HepG2 (cell line): ENCODE data around the gene HERC4. TPM values are rescaled to one million over a fixed set of nuclear protein-coding genes. Genes with fewer than 3 reads are reported as not detected.

Source experiments
- ATAC-seq: fragments of 200-7000 bp; cut with Tn5 transposase; 3 replicates; pipeline ENCODE4 v1.9.1; 2020; ENCODE audit warnings: mild to moderate bottlenecking, moderate library complexity
- BruUV-seq: library from RNA; stranded (reverse); fragments of 400-500 nt; replicated peaks from 2 replicates; lab custom pipeline; 2021; lab: Mats Ljungman, UMichigan
- CTCF ChIA-PET: fragments of 300-600 bp; formaldehyde crosslinking; extraction: SDS; loops from one replicate; lab custom pipeline; 2021; ENCODE audit warnings: low total read pairs, inconsistent platforms, low intra/inter-chr PET ratio; lab: Yijun Ruan, JAX
- POLR2A ChIA-PET: fragments of 350-600 bp; sonication (Branson Sonifier 250); formaldehyde crosslinking; loops from one replicate; lab custom pipeline; 2020; ENCODE audit warnings: antibody characterized with exemption, inconsistent platforms; lab: Yijun Ruan, JAX
- DNase-seq: peaks from one replicate; pipeline ENCODE4 v3.0.0-alpha.2; 2015; ENCODE audit warnings: low spot score
- FAIRE-seq: peaks from 3 replicates; lab custom pipeline; 2011; peaks lifted over from hg19 to GRCh38; lab: Jason Lieb, UNC
- H2AFZ ChIP-seq: one replicate; pipeline ENCODE4 v1.6.1; 2011; ENCODE audit warnings: low read length, inconsistent platforms
- H3K27ac ChIP-seq: fragments of 300-600 bp; 3 replicates; pipeline ENCODE4 v1.8.0; 2011; ENCODE audit warnings: mixed run types, mild to moderate bottlenecking, mixed read lengths, low read length, inconsistent platforms; ENCODE audit not compliant: insufficient read depth; ENCODE audit errors: extremely low read length
- H3K27me3 ChIP-seq, 2 experiments: fragments of 200-600 bp in 1 of 2; 2 replicates in 1 of 2; 3 replicates in 1 of 2; pipeline versions ENCODE4 v1.6.0 to v1.8.0; 2011; ENCODE audit warnings: low read length in 2 of 2, mild to moderate bottlenecking in 2 of 2, moderate library complexity in 2 of 2, inconsistent platforms in 1 of 2; ENCODE audit not compliant: insufficient read depth in 2 of 2, control insufficient read depth in 1 of 2
- H3K36me3 ChIP-seq, 2 experiments: fragments of 200-600 bp in 1 of 2; replicated peaks in 1 of 2; 2 replicates in 1 of 2; 3 replicates in 1 of 2; pipeline versions ENCODE4 v1.5.1 to v1.8.0; 2011; ENCODE audit warnings: low read length in 2 of 2, inconsistent platforms in 1 of 2; ENCODE audit not compliant: insufficient read depth in 2 of 2, control insufficient read depth in 1 of 2
- H3K4me1 ChIP-seq: 2 replicates; pipeline ENCODE4 v1.5.1; 2012; ENCODE audit warnings: low read length, inconsistent platforms; ENCODE audit not compliant: insufficient read depth
- H3K4me2 ChIP-seq: 2 replicates; pipeline ENCODE4 v1.6.0; 2011; ENCODE audit warnings: low read depth, low read length, inconsistent platforms
- H3K4me3 ChIP-seq, 3 experiments: fragments of 200-600 bp in 1 of 3; sonication (generic), shearing (Covaris generic) in 1 of 3; replicated peaks in 1 of 3; 2 replicates each; pipeline ENCODE4 v1.5.1; 2011 to 2016; ENCODE audit warnings: low read length in 3 of 3, inconsistent platforms in 2 of 3, low read depth in 2 of 3, mild to moderate bottlenecking in 2 of 3, control low read depth in 1 of 3, mixed read lengths in 1 of 3; ENCODE audit not compliant: insufficient read depth in 1 of 3
- H3K79me2 ChIP-seq: one replicate; pipeline ENCODE4 v1.6.1; 2011; ENCODE audit warnings: low read length, inconsistent platforms; ENCODE audit not compliant: insufficient read depth
- H3K9ac ChIP-seq: 2 replicates; pipeline ENCODE4 v1.6.0; 2011; ENCODE audit warnings: mild to moderate bottlenecking, low read depth, low read length, inconsistent platforms; ENCODE audit not compliant: insufficient read depth
- H3K9me3 ChIP-seq: 2 replicates; pipeline ENCODE4 v1.5.1; 2012; ENCODE audit warnings: mild to moderate bottlenecking, low read length
- H4K20me1 ChIP-seq: 2 replicates; pipeline ENCODE4 v1.6.0; 2011; ENCODE audit warnings: inconsistent platforms, mild to moderate bottlenecking, low read length, moderate library complexity; ENCODE audit not compliant: insufficient read depth
- CHD4 ChIP-seq: fragments of 200-600 bp; sonication (generic); IDR thresholded peaks from 2 replicates; pipeline ENCODE4 v1.7.0; 2017; ENCODE audit warnings: mild to moderate bottlenecking, low read length, borderline replicate concordance
- IRF2 ChIP-seq: IDR thresholded peaks from 2 replicates; pipeline ENCODE4 v1.6.1; 2018; ENCODE audit warnings: missing genetic modification reagents, missing compliant biosample characterization
- MED13 ChIP-seq: sonication (generic); formaldehyde crosslinking; IDR thresholded peaks from 2 replicates; pipeline ENCODE4 v1.5.0; 2020; ENCODE audit warnings: missing genetic modification reagents
- MEF2D ChIP-seq: sonication (generic); formaldehyde crosslinking; IDR thresholded peaks from 2 replicates; pipeline ENCODE4 v1.5.1; 2020; ENCODE audit warnings: mild to moderate bottlenecking, missing genetic modification reagents
- NKX3-1 ChIP-seq: sonication (generic); formaldehyde crosslinking; IDR thresholded peaks from 2 replicates; pipeline ENCODE4 v1.5.0; 2020; ENCODE audit warnings: missing genetic modification reagents
- NRL ChIP-seq: sonication (generic); formaldehyde crosslinking; IDR thresholded peaks from 2 replicates; pipeline ENCODE4 v1.5.0; 2020; ENCODE audit warnings: missing genetic modification reagents, mild to moderate bottlenecking, moderate library complexity, borderline replicate concordance
- ONECUT2 ChIP-seq: sonication (generic); formaldehyde crosslinking; IDR thresholded peaks from 2 replicates; pipeline ENCODE4 v1.4.0; 2020; ENCODE audit warnings: missing genetic modification reagents
- RARA ChIP-seq: IDR thresholded peaks from 2 replicates; pipeline ENCODE4 v1.6.1; 2016; ENCODE audit warnings: missing genetic modification reagents, missing compliant biosample characterization
- SRY ChIP-seq: sonication (generic); formaldehyde crosslinking; IDR thresholded peaks from 2 replicates; pipeline ENCODE4 v1.8.0; 2022; ENCODE audit warnings: mild to moderate bottlenecking, missing genetic modification reagents
- TFDP2 ChIP-seq: sonication (generic); formaldehyde crosslinking; IDR thresholded peaks from 2 replicates; pipeline ENCODE4 v1.4.0; 2020; ENCODE audit warnings: missing genetic modification reagents
- ZBTB7A ChIP-seq: sonication (generic); formaldehyde crosslinking; IDR thresholded peaks from 2 replicates; pipeline ENCODE4 v1.8.0; 2022; ENCODE audit warnings: mild to moderate bottlenecking, missing genetic modification reagents
- ZNF10 ChIP-seq: sonication (generic); formaldehyde crosslinking; IDR thresholded peaks from 2 replicates; pipeline ENCODE4 v1.4.0; 2020; ENCODE audit warnings: mild to moderate bottlenecking, low read depth, missing genetic modification reagents, borderline replicate concordance
- ZNF124 ChIP-seq: sonication (generic); formaldehyde crosslinking; IDR thresholded peaks from 2 replicates; pipeline ENCODE4 v1.4.0; 2020; ENCODE audit warnings: missing genetic modification reagents
- ZNF367 ChIP-seq: sonication (generic); formaldehyde crosslinking; IDR thresholded peaks from 2 replicates; pipeline ENCODE4 v1.4.0; 2020; ENCODE audit warnings: missing genetic modification reagents, borderline replicate concordance
- ZNF513 ChIP-seq: sonication (generic); formaldehyde crosslinking; conservative IDR thresholded peaks from 2 replicates; pipeline ENCODE4 v1.5.0; 2020; ENCODE audit warnings: missing genetic modification reagents
- ZNF678 ChIP-seq: sonication (generic); formaldehyde crosslinking; IDR thresholded peaks from 2 replicates; pipeline ENCODE4 v1.4.0; 2020; ENCODE audit warnings: mild to moderate bottlenecking, missing genetic modification reagents
- WGBS: methylation state at CpG from one replicate; pipeline ENCODE4 v1.1.6; 2017; ENCODE audit warnings: low lambda C conversion rate; 5-methylcytosine and 5-hydroxymethylcytosine counted together
- in situ Hi-C: cut with HindIII; loops from 2 replicates; pipeline ENCODE4 v1.10.0; 2017; ENCODE audit warnings: low pct_unique_long_range_greater_than_20kb; ENCODE audit not compliant: extremely low pct_ligation_motif_present
- intact Hi-C: fragments of 100-400 bp; cut with micrococcal nuclease; formaldehyde crosslinking; loops from one replicate; pipeline ENCODE4 v1.10.0; 2022; ENCODE audit not compliant: unreplicated experiment
- polyA plus RNA-seq, 8 experiments: library from polyadenylated mRNA; depleted of rRNA in 3 of 8; stranded (reverse) in 7 of 8; unstranded in 1 of 8; fragments of >200 nt; fragmentation: Illumina TruSeq in 4 of 8; extraction: Trizol in 4 of 8; gene quantifications; 2 replicates each; pipeline versions ENCODE4 v1.2.1 to v1.2.3, GENCODE V29; 2011 to 2016; ENCODE audit warnings: low read depth in 4 of 8, missing spikeins in 1 of 8, mixed read lengths in 1 of 8; ENCODE audit not compliant: insufficient read depth in 1 of 8
- total RNA-seq, 5 experiments: library from RNA; depleted of rRNA; stranded (reverse); fragments of >200 nt; fragmentation: Illumina TruSeq; extraction: Trizol; gene quantifications; 2 replicates each; pipeline ENCODE4 v1.2.3, GENCODE V29; 2016; ENCODE audit warnings: low read depth in 1 of 5
- TF ChIP-seq, protein P1 (sequence below): sonication (generic); formaldehyde crosslinking; IDR thresholded peaks from 2 replicates; pipeline ENCODE4 v1.4.0; 2020; ENCODE audit warnings: missing genetic modification reagents, low read depth, mild to moderate bottlenecking, borderline replicate concordance
- TF ChIP-seq, protein P2 (sequence below): sonication (generic); formaldehyde crosslinking; IDR thresholded peaks from 2 replicates; pipeline ENCODE4 v1.4.0; 2020; ENCODE audit warnings: missing genetic modification reagents, mild to moderate bottlenecking, borderline replicate concordance

HERC4 gene
- total and polyA plus RNA-seq, 2 of the 13 experiments (the other 11 are each of a cell fraction or from before 2014, with no cell fraction given): 9.8 to 20.2 TPM

GRCh38 chr10:68121020-68121743 lies 46.1 kb upstream of the HERC4 start (continued):
- no peak for TF ChIP-seq TFDP2 (CRISPR knock-in tag)
- TF ChIP-seq MEF2D (CRISPR knock-in tag): no peak
- TF ChIP-seq, all 625 proteins: peak for 0

DNA sequence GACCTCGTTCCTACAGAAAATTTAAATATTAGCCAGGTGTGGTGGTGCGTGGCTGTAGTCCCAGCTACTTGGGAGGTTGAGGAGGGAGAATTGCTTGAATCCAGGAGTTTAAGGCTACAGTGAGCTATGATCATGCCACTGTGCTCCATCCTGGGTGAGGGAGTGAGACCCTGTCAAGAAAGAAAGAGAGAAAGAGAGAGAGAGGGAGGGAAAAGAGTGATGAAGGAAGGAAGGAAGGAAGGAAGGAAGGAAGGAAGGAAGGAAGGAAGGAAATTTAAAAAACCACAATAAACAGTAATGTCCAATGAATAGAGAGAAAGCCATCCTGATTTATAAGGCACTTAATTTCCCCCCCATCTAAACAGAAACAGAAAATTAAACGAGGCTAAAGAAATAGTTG lies 43.6 kb upstream of the HERC4 start:
- CTCF ChIA-PET: no interaction called here
- in situ Hi-C loops: no loop called here
- no peak for TF ChIP-seq RARA (CRISPR knock-in tag)
- TF ChIP-seq, protein P1, sequence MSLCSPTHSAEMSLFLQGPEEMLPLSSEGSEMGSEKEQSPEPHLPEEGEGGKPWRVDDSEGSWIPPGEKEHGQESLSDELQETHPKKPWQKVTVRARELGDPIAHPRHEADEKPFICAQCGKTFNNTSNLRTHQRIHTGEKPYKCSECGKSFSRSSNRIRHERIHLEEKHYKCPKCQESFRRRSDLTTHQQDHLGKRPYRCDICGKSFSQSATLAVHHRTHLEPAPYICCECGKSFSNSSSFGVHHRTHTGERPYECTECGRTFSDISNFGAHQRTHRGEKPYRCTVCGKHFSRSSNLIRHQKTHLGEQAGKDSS: no peak
- TF ChIP-seq ONECUT2 (CRISPR knock-in tag): no peak
- TF ChIP-seq ZNF513: no peak
- no peak for TF ChIP-seq ZNF678
- TF ChIP-seq SRY (CRISPR knock-in tag): no peak
- TF ChIP-seq IRF2: no peak
- no peak for TF ChIP-seq ZBTB7A
- TF ChIP-seq NRL (CRISPR knock-in tag): no peak
- TF ChIP-seq, protein P2, sequence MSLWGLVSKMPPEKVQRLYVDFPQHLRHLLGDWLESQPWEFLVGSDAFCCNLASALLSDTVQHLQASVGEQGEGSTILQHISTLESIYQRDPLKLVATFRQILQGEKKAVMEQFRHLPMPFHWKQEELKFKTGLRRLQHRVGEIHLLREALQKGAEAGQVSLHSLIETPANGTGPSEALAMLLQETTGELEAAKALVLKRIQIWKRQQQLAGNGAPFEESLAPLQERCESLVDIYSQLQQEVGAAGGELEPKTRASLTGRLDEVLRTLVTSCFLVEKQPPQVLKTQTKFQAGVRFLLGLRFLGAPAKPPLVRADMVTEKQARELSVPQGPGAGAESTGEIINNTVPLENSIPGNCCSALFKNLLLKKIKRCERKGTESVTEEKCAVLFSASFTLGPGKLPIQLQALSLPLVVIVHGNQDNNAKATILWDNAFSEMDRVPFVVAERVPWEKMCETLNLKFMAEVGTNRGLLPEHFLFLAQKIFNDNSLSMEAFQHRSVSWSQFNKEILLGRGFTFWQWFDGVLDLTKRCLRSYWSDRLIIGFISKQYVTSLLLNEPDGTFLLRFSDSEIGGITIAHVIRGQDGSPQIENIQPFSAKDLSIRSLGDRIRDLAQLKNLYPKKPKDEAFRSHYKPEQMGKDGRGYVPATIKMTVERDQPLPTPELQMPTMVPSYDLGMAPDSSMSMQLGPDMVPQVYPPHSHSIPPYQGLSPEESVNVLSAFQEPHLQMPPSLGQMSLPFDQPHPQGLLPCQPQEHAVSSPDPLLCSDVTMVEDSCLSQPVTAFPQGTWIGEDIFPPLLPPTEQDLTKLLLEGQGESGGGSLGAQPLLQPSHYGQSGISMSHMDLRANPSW (CRISPR knock-in tag): no peak
- no peak for TF ChIP-seq ZNF124 (CRISPR knock-in tag)
- no peak for TF ChIP-seq ZNF10 (CRISPR knock-in tag)
- no peak for TF ChIP-seq ZNF367 (CRISPR knock-in tag)
- no peak for TF ChIP-seq CHD4
- no peak for TF ChIP-seq MED13 (CRISPR knock-in tag)
- TF ChIP-seq NKX3-1 (CRISPR knock-in tag): no peak

More for the DNA sequence above, 43.6 kb upstream of the HERC4 start:
- no peak overlapping the region for H3K4me2 ChIP-seq
- no TSS peak for BruUV-seq
- no peak for DNase-seq
- H3K79me2 ChIP-seq: no peaks in the 10 kb centered on the region
- WGBS: 1% methylated on average over 3 of the region's 3 CpGs
- H3K36me3 ChIP-seq: no peaks in the 10 kb centered on the region
- ATAC-seq: no peak
- no peaks in the 10 kb centered on the region for H3K4me1 ChIP-seq
- FAIRE-seq: no peak
- POLR2A ChIA-PET: no interaction called here
- H4K20me1 ChIP-seq: no peaks in the 10 kb centered on the region
- no peak overlapping the region for H3K9ac ChIP-seq
- H3K27me3 ChIP-seq: 0 out of 5 replicates have a peak, but pooled peaks cover 0 to 2% of the 10 kb centered on the region in 2 experiments
- no peak overlapping the region for H2AFZ ChIP-seq
- intact Hi-C loops: no loop called here
- no peak overlapping the region for H3K4me3 ChIP-seq
- H3K27ac ChIP-seq: no peak overlapping the region
- no peaks in the 10 kb centered on the region for H3K9me3 ChIP-seq
